Measurements from ENCODE around the gene ACER3.

Gene ACER3

GRCh38 chr11:76832361-76832760 lies 28.4 kb upstream of the ACER3 start:
- TF ChIP-seq CTCF (IDR thresholded peaks at IDR 0.05), result no peak
- Histone ChIP-seq H3K4me3 (no peak overlapping the region), H3K27ac (no peak overlapping the region)
- no peak for DNase-seq (ENCODE audit: low spot score)

GRCh38 chr11:76834151-76834550 lies 26.6 kb upstream of the ACER3 start:
- no peak for DNase-seq (ENCODE audit: low spot score)
- H3K4me3 ChIP-seq, result no peak overlapping the region

GRCh38 chr11:76835036-76835435 lies 25.7 kb upstream of the ACER3 start:
- Histone ChIP-seq H3K27ac (no peak overlapping the region), H3K4me3 (no peak overlapping the region)
- no peak for TF ChIP-seq CTCF (IDR thresholded peaks at IDR 0.05)
- DNase-seq (ENCODE audit: low spot score), result no peak

More at GRCh38 chr11:76834151-76834550, 26.6 kb upstream of the ACER3 start:
- no peak for TF ChIP-seq CTCF (IDR thresholded peaks at IDR 0.05)
- no peak overlapping the region for H3K27ac ChIP-seq

- DNase-seq (ENCODE audit: low spot score), result no peak
- TF ChIP-seq CTCF (IDR thresholded peaks at IDR 0.05), result no peak
- no peak overlapping the region for H3K4me3 ChIP-seq
- no peak overlapping the region for H3K27ac ChIP-seq
Observed at GRCh38 chr11:76835928-76836612, 24.6 kb upstream of the ACER3 start.

GRCh38 chr11:76836613-76837291 lies 24.0 kb upstream of the ACER3 start:
- Histone ChIP-seq H3K27ac (no peak overlapping the region), H3K4me3 (no peak overlapping the region)
- TF ChIP-seq CTCF (IDR thresholded peaks at IDR 0.05), result no peak
- no peak for DNase-seq (ENCODE audit: low spot score)

GRCh38 chr11:76837696-76838677 lies 22.7 kb upstream of the ACER3 start:
- H3K27ac ChIP-seq, result no peak overlapping the region
- no peak overlapping the region for H3K4me3 ChIP-seq
- DNase-seq (ENCODE audit: low spot score), result no peak
- TF ChIP-seq CTCF (IDR thresholded peaks at IDR 0.05), result no peak

Data from coronary artery (tissue), 2 donors.